Measurements from ENCODE around the gene FAM240A. TPM values are rescaled to one million over a fixed set of nuclear protein-coding genes. Genes with fewer than 3 reads are reported as not detected.

FAM240A gene
- polyA plus RNA-seq, 3 donors = 0.06 to 0.17 (median 0.14) TPM

- no peak for DNase-seq (ENCODE audit: extremely low read depth in 1 of 11, low read depth in 9 of 11, low spot score in 4 of 11)
Measured at GRCh38 chr3:46615976-46616375, 3.7 kb downstream of the FAM240A start.

GRCh38 chr3:46617941-46618340, 5.6 kb downstream of the FAM240A start:
- no peak for DNase-seq (ENCODE audit: extremely low read depth in 1 of 11, low read depth in 9 of 11, low spot score in 4 of 11)

GRCh38 chr3:46619845-46620778, 7.8 kb downstream of the FAM240A start:
- no peak for DNase-seq (ENCODE audit: extremely low read depth in 1 of 11, low read depth in 9 of 11, low spot score in 4 of 11)

GRCh38 chr3:46624533-46624932, 12.2 kb downstream of the FAM240A start:
- DNase-seq (ENCODE audit: extremely low read depth in 1 of 11, low read depth in 9 of 11, low spot score in 4 of 11) = no peak

- DNase-seq (ENCODE audit: extremely low read depth in 1 of 11, low read depth in 9 of 11, low spot score in 4 of 11) = no peak
Measured at GRCh38 chr3:46624975-46625490, 12.7 kb downstream of the FAM240A start.

GRCh38 chr3:46626039-46626438, 13.7 kb downstream of the FAM240A start:
- no peak for DNase-seq (ENCODE audit: extremely low read depth in 1 of 11, low read depth in 9 of 11, low spot score in 4 of 11)

GRCh38 chr3:46627078-46627477, 14.8 kb downstream of the FAM240A start:
- DNase-seq (ENCODE audit: extremely low read depth in 1 of 11, low read depth in 9 of 11, low spot score in 4 of 11) = no peak

- DNase-seq (ENCODE audit: extremely low read depth in 1 of 11, low read depth in 9 of 11, low spot score in 4 of 11) = no peak
Measured at GRCh38 chr3:46628901-46629369, 16.6 kb downstream of the FAM240A start.

GRCh38 chr3:46629551-46630517, 17.5 kb downstream of the FAM240A start:
- peak; percentile 73 to 86 (median 81) for DNase-seq (ENCODE audit: extremely low read depth in 1 of 11, low read depth in 9 of 11, low spot score in 4 of 11)

- no peak for DNase-seq (ENCODE audit: extremely low read depth in 1 of 11, low read depth in 9 of 11, low spot score in 4 of 11)
Measured at GRCh38 chr3:46632792-46633191, 20.5 kb downstream of the FAM240A start.

- DNase-seq (ENCODE audit: extremely low read depth in 1 of 11, low read depth in 9 of 11, low spot score in 4 of 11) = no peak
Measured at GRCh38 chr3:46634856-46635255, 22.5 kb downstream of the FAM240A start.

- DNase-seq (ENCODE audit: extremely low read depth in 1 of 11, low read depth in 9 of 11, low spot score in 4 of 11) = no peak
Measured at GRCh38 chr3:46639221-46639620, 26.9 kb downstream of the FAM240A start.

GRCh38 chr3:46640927-46641326, 28.6 kb downstream of the FAM240A start:
- no peak for DNase-seq (ENCODE audit: extremely low read depth in 1 of 11, low read depth in 9 of 11, low spot score in 4 of 11)

GRCh38 chr3:46642971-46643370, 30.6 kb downstream of the FAM240A start:
- no peak for DNase-seq (ENCODE audit: extremely low read depth in 1 of 11, low read depth in 9 of 11, low spot score in 4 of 11)

- no peak for DNase-seq (ENCODE audit: extremely low read depth in 1 of 11, low read depth in 9 of 11, low spot score in 4 of 11)
Measured at GRCh38 chr3:46643701-46644100, 31.4 kb downstream of the FAM240A start.

- no peak for DNase-seq (ENCODE audit: extremely low read depth in 1 of 11, low read depth in 9 of 11, low spot score in 4 of 11)
Measured at GRCh38 chr3:46646700-46647099, 34.4 kb downstream of the FAM240A start.

GRCh38 chr3:46648096-46648495, 35.8 kb downstream of the FAM240A start:
- DNase-seq (ENCODE audit: extremely low read depth in 1 of 11, low read depth in 9 of 11, low spot score in 4 of 11) = no peak

GRCh38 chr3:46649436-46649835, 37.1 kb downstream of the FAM240A start:
- no peak for DNase-seq (ENCODE audit: extremely low read depth in 1 of 11, low read depth in 9 of 11, low spot score in 4 of 11)

- no peak for DNase-seq (ENCODE audit: extremely low read depth in 1 of 11, low read depth in 9 of 11, low spot score in 4 of 11)
Measured at GRCh38 chr3:46651084-46651483, 38.8 kb downstream of the FAM240A start.

All from renal cortex interstitium (tissue), 11 donors.